GM18519 (cell line): ENCODE measurements around the gene POLDIP2.

Experiments used
- ATAC-seq: cut with Tn5 transposase; IDR thresholded peaks from one replicate; pipeline ENCODE4 v1.9.1; 2021; ENCODE audit warnings: mild to moderate bottlenecking, moderate library complexity; ENCODE audit not compliant: unreplicated experiment, low FRiP score

POLDIP2 gene

DNA sequence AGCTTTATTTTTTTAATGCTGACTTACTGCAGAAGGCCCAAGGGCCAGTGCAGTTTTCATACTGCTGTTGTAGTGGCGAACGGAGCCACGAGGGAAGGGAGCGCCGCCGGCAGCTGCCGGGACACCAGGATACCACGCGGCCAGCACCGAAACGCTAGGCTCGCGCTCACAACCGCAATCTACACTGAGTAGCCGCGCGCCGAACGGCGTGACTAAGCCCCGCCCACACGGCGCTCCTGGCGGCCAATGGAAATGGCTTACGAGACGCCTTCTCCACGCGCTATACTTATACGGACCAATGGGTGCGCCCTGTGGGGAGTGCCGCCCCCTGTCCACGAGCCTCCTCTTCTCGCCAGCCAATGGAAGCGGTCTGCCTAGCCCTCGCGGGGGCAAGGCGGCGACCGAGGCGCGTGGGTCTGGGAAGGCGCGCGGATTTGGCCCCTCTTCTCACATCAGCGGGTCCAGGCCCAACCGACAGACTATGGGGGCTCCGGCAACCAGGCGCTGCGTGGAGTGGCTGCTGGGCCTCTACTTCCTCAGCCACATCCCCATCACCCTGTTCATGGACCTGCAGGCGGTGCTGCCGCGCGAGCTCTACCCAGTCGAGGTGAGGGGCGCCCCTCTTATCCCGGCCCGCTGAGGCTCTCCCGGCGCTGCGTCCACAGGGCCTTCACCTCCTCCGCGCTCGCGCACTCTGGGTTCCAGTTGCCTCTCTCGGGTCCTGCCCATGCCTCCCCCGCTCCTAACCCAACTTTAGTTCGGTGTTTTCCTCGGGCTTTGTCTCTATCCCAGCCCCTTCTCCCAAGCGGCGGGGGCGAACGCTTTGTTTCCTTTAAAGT is 38.3 kb downstream of the POLDIP2 start, which contains the start of gene TMEM97:
Gene TMEM97, plus strand, starts transcription at position 442 of the 839 bp plus-strand sequence. Its CDS starts 40 bp downstream, at position 482.
- ATAC-seq: peak; percentile 85

GRCh38 chr17:28317966-28318758 is 39.2 kb downstream of the POLDIP2 start:
- ATAC-seq: peak; percentile 7

DNA sequence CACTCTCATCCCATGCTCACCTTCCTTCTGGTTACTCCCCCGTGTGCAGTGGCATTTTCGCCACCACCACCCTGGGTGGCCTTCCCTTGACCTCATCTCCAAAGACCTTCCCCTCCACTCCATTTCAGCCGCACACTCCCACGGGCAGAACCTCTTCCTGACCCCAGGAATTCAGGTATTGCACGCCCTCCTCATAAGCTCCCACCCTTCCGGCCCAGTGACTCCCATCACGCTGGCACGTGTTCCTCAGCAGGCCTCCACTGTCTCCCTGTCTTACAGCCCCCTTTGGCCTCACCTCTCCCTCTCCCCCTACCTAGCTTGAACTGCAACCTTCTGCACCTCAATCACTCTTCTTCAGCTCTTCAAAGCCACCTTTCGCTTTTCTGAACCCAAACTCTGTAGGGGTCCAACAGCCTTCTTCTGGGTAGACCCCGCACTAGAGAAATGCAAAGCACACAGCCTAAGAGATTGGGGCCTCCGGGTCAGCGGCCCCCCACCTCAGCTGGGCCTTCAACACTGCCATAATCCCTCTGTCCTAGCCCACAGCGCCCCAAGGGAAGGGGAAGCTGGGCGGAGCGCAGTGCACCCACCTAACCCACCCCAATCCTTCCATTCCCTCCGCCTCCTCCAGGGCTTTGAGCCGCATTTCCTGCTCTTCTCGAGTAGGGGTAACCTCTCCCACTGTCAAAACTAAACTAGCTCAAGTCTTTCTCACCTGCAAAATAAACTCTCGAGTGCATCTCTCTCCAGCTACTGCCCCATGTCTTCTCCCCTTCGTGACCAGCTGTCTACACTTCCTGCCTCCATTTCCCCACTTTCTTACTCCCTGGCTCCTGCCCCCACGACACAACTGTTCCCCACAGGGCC is 40.0 kb downstream of the POLDIP2 start:
- no peak for ATAC-seq

- ATAC-seq: no peak
These were observed 41.3 kb downstream of the POLDIP2 start for GRCh38 chr17:28315846-28316705.

GRCh38 chr17:28313841-28314240 is 43.5 kb downstream of the POLDIP2 start:
- no peak for ATAC-seq

GRCh38 chr17:28306954-28307401 is 50.3 kb downstream of the POLDIP2 start:
- ATAC-seq: no peak

DNA sequence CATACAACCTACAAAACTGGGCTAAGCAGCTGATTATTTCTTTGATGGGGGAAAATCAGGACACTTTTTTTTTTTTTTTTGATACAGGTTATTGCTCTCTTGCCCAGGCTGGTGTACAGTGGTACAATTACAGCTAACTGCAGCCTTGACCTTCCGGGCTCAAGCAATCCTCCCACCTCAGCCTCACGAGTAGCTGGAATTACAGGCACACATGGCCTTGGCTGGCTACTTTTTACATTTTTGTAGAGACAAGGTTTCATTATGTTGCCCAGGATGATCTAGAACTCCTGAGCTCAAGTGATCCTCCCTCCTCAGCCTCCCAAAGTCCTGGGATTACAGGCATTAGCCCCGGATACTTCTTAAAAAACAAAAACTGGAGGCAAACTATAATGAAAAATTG is 58.9 kb downstream of the POLDIP2 start:
- no peak for ATAC-seq
